ENCODE measurements around the gene ARF1. TPM values are rescaled to one million over a fixed set of nuclear protein-coding genes. Genes with fewer than 3 reads are reported as not detected.

The ARF1 gene
- total and polyA plus RNA-seq, 10 of the 15 experiments (the other 5 are each of a cell fraction or from before 2014, with no cell fraction given) = 48.4 to 508 (median 283) TPM

- no peak for TF ChIP-seq SMC3 (IDR thresholded peaks at IDR 0.05; ENCODE audit: borderline replicate concordance, low read length)
- no peak for TF ChIP-seq CUX1 (IDR thresholded peaks at IDR 0.05; ENCODE audit: insufficient replicate concordance, low read depth, low read length)
- no peak for TF ChIP-seq RAD21 (IDR thresholded peaks at IDR 0.05; ENCODE audit: insufficient read depth, low read depth, low read length)
- no peak for TF ChIP-seq EED (IDR thresholded peaks at IDR 0.05; ENCODE audit: low read depth)
- TF ChIP-seq BRCA1 (IDR thresholded peaks at IDR 0.05; ENCODE audit: low read depth, low read length) = no peak
- 0 out of 2 replicates have a peak, but pooled peaks have one; percentile 14 for TF ChIP-seq JUND (IDR thresholded peaks at IDR 0.05; ENCODE audit: low read depth, low read length)
- TF ChIP-seq, protein P1, sequence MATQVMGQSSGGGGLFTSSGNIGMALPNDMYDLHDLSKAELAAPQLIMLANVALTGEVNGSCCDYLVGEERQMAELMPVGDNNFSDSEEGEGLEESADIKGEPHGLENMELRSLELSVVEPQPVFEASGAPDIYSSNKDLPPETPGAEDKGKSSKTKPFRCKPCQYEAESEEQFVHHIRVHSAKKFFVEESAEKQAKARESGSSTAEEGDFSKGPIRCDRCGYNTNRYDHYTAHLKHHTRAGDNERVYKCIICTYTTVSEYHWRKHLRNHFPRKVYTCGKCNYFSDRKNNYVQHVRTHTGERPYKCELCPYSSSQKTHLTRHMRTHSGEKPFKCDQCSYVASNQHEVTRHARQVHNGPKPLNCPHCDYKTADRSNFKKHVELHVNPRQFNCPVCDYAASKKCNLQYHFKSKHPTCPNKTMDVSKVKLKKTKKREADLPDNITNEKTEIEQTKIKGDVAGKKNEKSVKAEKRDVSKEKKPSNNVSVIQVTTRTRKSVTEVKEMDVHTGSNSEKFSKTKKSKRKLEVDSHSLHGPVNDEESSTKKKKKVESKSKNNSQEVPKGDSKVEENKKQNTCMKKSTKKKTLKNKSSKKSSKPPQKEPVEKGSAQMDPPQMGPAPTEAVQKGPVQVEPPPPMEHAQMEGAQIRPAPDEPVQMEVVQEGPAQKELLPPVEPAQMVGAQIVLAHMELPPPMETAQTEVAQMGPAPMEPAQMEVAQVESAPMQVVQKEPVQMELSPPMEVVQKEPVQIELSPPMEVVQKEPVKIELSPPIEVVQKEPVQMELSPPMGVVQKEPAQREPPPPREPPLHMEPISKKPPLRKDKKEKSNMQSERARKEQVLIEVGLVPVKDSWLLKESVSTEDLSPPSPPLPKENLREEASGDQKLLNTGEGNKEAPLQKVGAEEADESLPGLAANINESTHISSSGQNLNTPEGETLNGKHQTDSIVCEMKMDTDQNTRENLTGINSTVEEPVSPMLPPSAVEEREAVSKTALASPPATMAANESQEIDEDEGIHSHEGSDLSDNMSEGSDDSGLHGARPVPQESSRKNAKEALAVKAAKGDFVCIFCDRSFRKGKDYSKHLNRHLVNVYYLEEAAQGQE (IDR thresholded peaks at IDR 0.05; ENCODE audit: low read depth, low read length) = 0 out of 2 replicates have a peak, but pooled peaks have one; percentile 11
- TF ChIP-seq MEF2A (IDR thresholded peaks at IDR 0.05; ENCODE audit: insufficient read depth, low read depth, low read length) = no peak
- peak; percentile 75 for TF ChIP-seq LARP7 (IDR thresholded peaks at IDR 0.05)
- TF ChIP-seq, protein P2, sequence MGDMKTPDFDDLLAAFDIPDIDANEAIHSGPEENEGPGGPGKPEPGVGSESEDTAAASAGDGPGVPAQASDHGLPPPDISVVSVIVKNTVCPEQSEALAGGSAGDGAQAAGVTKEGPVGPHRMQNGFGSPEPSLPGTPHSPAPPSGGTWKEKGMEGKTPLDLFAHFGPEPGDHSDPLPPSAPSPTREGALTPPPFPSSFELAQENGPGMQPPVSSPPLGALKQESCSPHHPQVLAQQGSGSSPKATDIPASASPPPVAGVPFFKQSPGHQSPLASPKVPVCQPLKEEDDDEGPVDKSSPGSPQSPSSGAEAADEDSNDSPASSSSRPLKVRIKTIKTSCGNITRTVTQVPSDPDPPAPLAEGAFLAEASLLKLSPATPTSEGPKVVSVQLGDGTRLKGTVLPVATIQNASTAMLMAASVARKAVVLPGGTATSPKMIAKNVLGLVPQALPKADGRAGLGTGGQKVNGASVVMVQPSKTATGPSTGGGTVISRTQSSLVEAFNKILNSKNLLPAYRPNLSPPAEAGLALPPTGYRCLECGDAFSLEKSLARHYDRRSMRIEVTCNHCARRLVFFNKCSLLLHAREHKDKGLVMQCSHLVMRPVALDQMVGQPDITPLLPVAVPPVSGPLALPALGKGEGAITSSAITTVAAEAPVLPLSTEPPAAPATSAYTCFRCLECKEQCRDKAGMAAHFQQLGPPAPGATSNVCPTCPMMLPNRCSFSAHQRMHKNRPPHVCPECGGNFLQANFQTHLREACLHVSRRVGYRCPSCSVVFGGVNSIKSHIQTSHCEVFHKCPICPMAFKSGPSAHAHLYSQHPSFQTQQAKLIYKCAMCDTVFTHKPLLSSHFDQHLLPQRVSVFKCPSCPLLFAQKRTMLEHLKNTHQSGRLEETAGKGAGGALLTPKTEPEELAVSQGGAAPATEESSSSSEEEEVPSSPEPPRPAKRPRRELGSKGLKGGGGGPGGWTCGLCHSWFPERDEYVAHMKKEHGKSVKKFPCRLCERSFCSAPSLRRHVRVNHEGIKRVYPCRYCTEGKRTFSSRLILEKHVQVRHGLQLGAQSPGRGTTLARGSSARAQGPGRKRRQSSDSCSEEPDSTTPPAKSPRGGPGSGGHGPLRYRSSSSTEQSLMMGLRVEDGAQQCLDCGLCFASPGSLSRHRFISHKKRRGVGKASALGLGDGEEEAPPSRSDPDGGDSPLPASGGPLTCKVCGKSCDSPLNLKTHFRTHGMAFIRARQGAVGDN (IDR thresholded peaks at IDR 0.05) = no peak; the same call in 1 of the 2 replicates
- peak; percentile 80; the same call in 1 of the 2 replicates for TF ChIP-seq STAT1 (conservative IDR thresholded peaks at IDR 0.05)
- TF ChIP-seq NBN (IDR thresholded peaks at IDR 0.05) = peak; percentile 97
- peak; percentile 95 for TF ChIP-seq ATF7 (IDR thresholded peaks at IDR 0.05; ENCODE audit: low read depth)
- no peak for TF ChIP-seq KAT2A (conservative IDR thresholded peaks at IDR 0.05; ENCODE audit: control insufficient read depth, low read depth, low read length)
These were observed 57.6 kb downstream of the ARF1 start, which contains the start of gene GUK1 (continued) for GRCh38 chr1:228139931-228140723.

All from GM12878 (cell line).